HG02840 (cell line): Measurements from ENCODE around the gene TUBB1.
"Not testable (repeated sequence)": the region's sequence is repeated elsewhere in the genome, so short reads cannot be mapped to it uniquely, and the experiment has no call there.

Source experiments
- ATAC-seq: cut with Tn5 transposase; IDR thresholded peaks from one replicate; pipeline ENCODE4 v1.9.1; 2021; ENCODE audit warnings: mild to moderate bottlenecking, moderate library complexity, moderate number of reproducible peaks; ENCODE audit not compliant: unreplicated experiment, low FRiP score

TUBB1 gene

GRCh38 chr20:59037386-59037785 lies 18.2 kb downstream of the TUBB1 start:
- ATAC-seq, result no peak

- no peak for ATAC-seq
These were observed 20.0 kb downstream of the TUBB1 start for GRCh38 chr20:59039233-59039632.

- ATAC-seq, result no peak
These were observed 21.4 kb downstream of the TUBB1 start for GRCh38 chr20:59040667-59041066.

- not testable (repeated sequence) for ATAC-seq
These were observed 22.3 kb downstream of the TUBB1 start for GRCh38 chr20:59041487-59041886.

GRCh38 chr20:59042151-59042795 lies 23.0 kb downstream of the TUBB1 start, which contains the start of gene PRELID3B:
TSS of gene PRELID3B (minus strand) at chr20:59042786. CDS start at chr20:59042730, 56 bp downstream.
- ATAC-seq, result peak; percentile 41

- ATAC-seq, result peak; percentile 92
These were observed 23.8 kb downstream of the TUBB1 start for GRCh38 chr20:59042796-59043631.

- no peak for ATAC-seq
These were observed 24.5 kb downstream of the TUBB1 start for GRCh38 chr20:59043698-59044097.

GRCh38 chr20:59044295-59044694 lies 25.1 kb downstream of the TUBB1 start:
- no peak for ATAC-seq

GRCh38 chr20:59044796-59045195 lies 25.6 kb downstream of the TUBB1 start:
- ATAC-seq, result no peak

- no peak for ATAC-seq
These were observed 27.6 kb downstream of the TUBB1 start for GRCh38 chr20:59046862-59047261.

GRCh38 chr20:59047938-59048680 lies 28.9 kb downstream of the TUBB1 start:
- no peak for ATAC-seq

GRCh38 chr20:59048681-59049030 lies 29.4 kb downstream of the TUBB1 start:
- no peak for ATAC-seq

- no peak for ATAC-seq
These were observed 31.2 kb downstream of the TUBB1 start for GRCh38 chr20:59050437-59050836.

GRCh38 chr20:59051666-59052185 lies 32.5 kb downstream of the TUBB1 start:
- ATAC-seq, result no peak

- no peak for ATAC-seq
These were observed 36.1 kb downstream of the TUBB1 start for GRCh38 chr20:59055302-59055701.

GRCh38 chr20:59062081-59062480 lies 42.9 kb downstream of the TUBB1 start:
- ATAC-seq, result no peak

- ATAC-seq, result no peak
These were observed 44.4 kb downstream of the TUBB1 start for GRCh38 chr20:59063358-59064213.

- ATAC-seq, result no peak
These were observed 45.0 kb downstream of the TUBB1 start for GRCh38 chr20:59064214-59064722.

GRCh38 chr20:59068534-59068933 lies 49.3 kb downstream of the TUBB1 start:
- no peak for ATAC-seq

GRCh38 chr20:59069026-59069425 lies 49.8 kb downstream of the TUBB1 start:
- ATAC-seq, result no peak
